T1000 (cell line): ENCODE data around the gene STK11.

Experiments used
- DNase-seq: peaks from one replicate; lab custom pipeline; 2025; ENCODE audit warnings: mixed read lengths; lab: John Stamatoyannopoulos, UW

The STK11 gene

GRCh38 chr19:1210227-1210538 is 4.6 kb downstream of the STK11 start:
- DNase-seq, result no peak

GRCh38 chr19:1211494-1212234 is 6.1 kb downstream of the STK11 start:
- no peak for DNase-seq

GRCh38 chr19:1213391-1214286 is 8.1 kb downstream of the STK11 start:
- DNase-seq, result peak; percentile 45

GRCh38 chr19:1214299-1214861 is 8.8 kb downstream of the STK11 start:
- no peak for DNase-seq

- DNase-seq, result peak; percentile 35
Observed at GRCh38 chr19:1214862-1215731, 9.5 kb downstream of the STK11 start.

- DNase-seq, result no peak
Observed at GRCh38 chr19:1216756-1217155, 11.2 kb downstream of the STK11 start.

- DNase-seq, result no peak
Observed at GRCh38 chr19:1217366-1217765, 11.8 kb downstream of the STK11 start.

- DNase-seq, result no peak
Observed at GRCh38 chr19:1218751-1219567, 13.4 kb downstream of the STK11 start.

GRCh38 chr19:1219786-1220476 is 14.4 kb downstream of the STK11 start:
- no peak for DNase-seq

- no peak for DNase-seq
Observed at GRCh38 chr19:1220477-1220930, 14.9 kb downstream of the STK11 start.

- no peak for DNase-seq
Observed at GRCh38 chr19:1220976-1221903, 15.7 kb downstream of the STK11 start.

- DNase-seq, result no peak
Observed at GRCh38 chr19:1221904-1222255, 16.3 kb downstream of the STK11 start.

- DNase-seq, result no peak
Observed at GRCh38 chr19:1222394-1222793, 16.8 kb downstream of the STK11 start.

- DNase-seq, result no peak
Observed at GRCh38 chr19:1223018-1223855, 17.7 kb downstream of the STK11 start.

GRCh38 chr19:1224047-1224825 is 18.7 kb downstream of the STK11 start:
- DNase-seq, result no peak

- DNase-seq, result no peak
Observed at GRCh38 chr19:1224847-1225246, 19.3 kb downstream of the STK11 start.

GRCh38 chr19:1225440-1226226 is 20.1 kb downstream of the STK11 start:
- DNase-seq, result no peak
